ENCODE measurements around the gene NEK6.

The NEK6 gene

DNA sequence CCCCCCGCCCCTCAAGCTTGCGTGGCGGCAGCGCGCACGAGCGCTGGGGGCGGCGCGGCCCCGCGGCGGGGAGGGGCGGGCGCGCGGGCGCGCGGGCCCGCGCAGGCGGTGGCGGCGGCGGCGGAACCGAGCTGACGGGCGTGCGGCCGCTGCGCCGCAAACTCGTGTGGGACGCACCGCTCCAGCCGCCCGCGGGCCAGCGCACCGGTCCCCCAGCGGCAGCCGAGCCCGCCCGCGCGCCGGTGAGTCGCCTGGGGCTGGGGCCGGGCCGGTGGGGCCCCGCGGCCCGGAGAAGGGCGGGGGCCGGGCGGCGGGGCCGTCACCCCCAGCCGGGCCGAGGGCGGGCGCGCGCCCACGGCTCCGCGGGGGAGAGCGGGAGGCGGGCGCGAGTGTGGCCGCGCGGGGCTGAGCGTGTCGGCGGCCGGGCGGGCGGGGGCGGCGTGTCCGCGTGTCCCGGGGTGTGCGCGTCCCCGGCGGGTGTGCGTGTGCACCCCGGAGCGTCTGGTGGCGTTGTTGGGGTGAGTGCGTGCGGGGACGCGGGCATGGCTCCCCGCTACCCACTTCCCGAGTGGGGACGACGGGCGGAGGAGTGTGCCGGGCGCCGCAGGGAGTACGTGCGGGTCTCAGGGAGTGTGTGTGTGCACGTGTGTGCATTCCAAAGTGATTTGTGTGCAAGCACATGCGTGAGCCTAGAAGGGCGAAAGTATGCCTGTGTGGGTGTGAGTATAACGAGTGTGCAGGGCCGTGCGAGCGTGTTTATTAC lies at the start of gene NEK6:
Gene NEK6, plus strand, starts transcription at position 106 of the 763 bp plus-strand sequence. CDS start 44,016 bp downstream, outside the sequence.
- TF ChIP-seq, protein P1, sequence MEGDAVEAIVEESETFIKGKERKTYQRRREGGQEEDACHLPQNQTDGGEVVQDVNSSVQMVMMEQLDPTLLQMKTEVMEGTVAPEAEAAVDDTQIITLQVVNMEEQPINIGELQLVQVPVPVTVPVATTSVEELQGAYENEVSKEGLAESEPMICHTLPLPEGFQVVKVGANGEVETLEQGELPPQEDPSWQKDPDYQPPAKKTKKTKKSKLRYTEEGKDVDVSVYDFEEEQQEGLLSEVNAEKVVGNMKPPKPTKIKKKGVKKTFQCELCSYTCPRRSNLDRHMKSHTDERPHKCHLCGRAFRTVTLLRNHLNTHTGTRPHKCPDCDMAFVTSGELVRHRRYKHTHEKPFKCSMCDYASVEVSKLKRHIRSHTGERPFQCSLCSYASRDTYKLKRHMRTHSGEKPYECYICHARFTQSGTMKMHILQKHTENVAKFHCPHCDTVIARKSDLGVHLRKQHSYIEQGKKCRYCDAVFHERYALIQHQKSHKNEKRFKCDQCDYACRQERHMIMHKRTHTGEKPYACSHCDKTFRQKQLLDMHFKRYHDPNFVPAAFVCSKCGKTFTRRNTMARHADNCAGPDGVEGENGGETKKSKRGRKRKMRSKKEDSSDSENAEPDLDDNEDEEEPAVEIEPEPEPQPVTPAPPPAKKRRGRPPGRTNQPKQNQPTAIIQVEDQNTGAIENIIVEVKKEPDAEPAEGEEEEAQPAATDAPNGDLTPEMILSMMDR (IDR thresholded peaks at IDR 0.05; ENCODE audit: low read depth, low read length): no peak
- no peak for DNase-seq (ENCODE audit: extremely low read depth, low read depth)

GRCh38 chr9:124208571-124208970 lies 49.2 kb upstream of the NEK6 start:
- TF ChIP-seq, protein P1 (IDR thresholded peaks at IDR 0.05; ENCODE audit: low read depth, low read length): no peak
- DNase-seq (ENCODE audit: extremely low read depth, low read depth): no peak

GRCh38 chr9:124209279-124209678 lies 48.5 kb upstream of the NEK6 start:
- DNase-seq (ENCODE audit: extremely low read depth, low read depth): no peak
- TF ChIP-seq, protein P1 (IDR thresholded peaks at IDR 0.05; ENCODE audit: low read depth, low read length): no peak

DNA sequence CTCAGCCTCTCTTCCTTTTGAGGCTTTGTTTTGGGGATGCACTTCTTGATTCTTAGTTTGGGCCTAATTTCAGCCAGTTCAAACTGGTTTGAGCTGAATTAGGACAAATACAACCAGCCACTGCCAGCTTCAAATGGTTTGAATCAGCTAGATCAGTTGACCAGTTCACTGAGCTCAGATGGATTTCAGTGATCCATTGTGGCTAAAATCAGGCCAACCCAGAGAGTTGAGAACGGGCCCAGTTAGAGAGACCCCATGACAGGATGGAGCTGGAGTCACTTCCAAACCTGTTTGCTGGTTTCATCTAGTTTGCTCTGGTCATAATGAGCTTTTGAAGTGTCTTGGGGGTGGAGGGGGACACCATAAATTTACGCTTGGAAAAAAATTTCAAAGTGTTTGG lies 48.0 kb upstream of the NEK6 start:
- DNase-seq (ENCODE audit: extremely low read depth, low read depth): no peak
- TF ChIP-seq, protein P1 (IDR thresholded peaks at IDR 0.05; ENCODE audit: low read depth, low read length): no peak

DNA sequence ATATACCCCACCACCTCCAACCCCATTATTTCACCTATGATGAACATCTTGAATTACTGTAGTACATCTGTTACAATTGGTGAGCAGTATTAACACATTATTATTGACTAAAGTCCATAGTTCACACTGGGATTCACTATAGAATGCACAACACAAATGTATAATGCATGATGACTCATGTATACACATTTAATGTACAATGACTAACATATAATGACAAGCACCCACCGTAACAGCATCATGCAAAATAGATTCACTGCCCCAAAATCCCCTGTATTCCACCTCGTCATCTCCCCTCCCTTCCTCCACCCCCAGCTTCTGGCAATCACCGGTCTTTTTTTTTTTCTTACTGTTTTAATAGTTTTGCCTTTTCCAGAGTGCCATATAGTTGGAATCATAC lies 47.1 kb upstream of the NEK6 start:
- DNase-seq (ENCODE audit: extremely low read depth, low read depth): no peak
- TF ChIP-seq, protein P1 (IDR thresholded peaks at IDR 0.05; ENCODE audit: low read depth, low read length): no peak

GRCh38 chr9:124212381-124213050 lies 45.2 kb upstream of the NEK6 start:
- DNase-seq (ENCODE audit: extremely low read depth, low read depth): no peak
- TF ChIP-seq, protein P1 (IDR thresholded peaks at IDR 0.05; ENCODE audit: low read depth, low read length): no peak

GRCh38 chr9:124213396-124213795 lies 44.4 kb upstream of the NEK6 start:
- TF ChIP-seq, protein P1 (IDR thresholded peaks at IDR 0.05; ENCODE audit: low read depth, low read length): no peak
- DNase-seq (ENCODE audit: extremely low read depth, low read depth): no peak
